Rectal smooth muscle tissue (tissue), 1 donor: Measurements from ENCODE around the gene FAM53B.

ENCODE experiments used
- H3K27ac ChIP-seq: one replicate; pipeline ENCODE4 v1.7.0; 2013; ENCODE audit warnings: low read depth, low read length, inconsistent platforms
- H3K27me3 ChIP-seq: one replicate; pipeline ENCODE4 v1.7.0; 2013; ENCODE audit warnings: low read length; ENCODE audit not compliant: control insufficient read depth, insufficient read depth
- H3K36me3 ChIP-seq: one replicate; pipeline ENCODE4 v1.7.0; 2013; ENCODE audit warnings: low read length; ENCODE audit not compliant: control insufficient read depth, insufficient read depth
- H3K4me1 ChIP-seq: one replicate; pipeline ENCODE4 v1.7.0; 2013; ENCODE audit warnings: low read length; ENCODE audit not compliant: control insufficient read depth, insufficient read depth
- H3K4me3 ChIP-seq: one replicate; pipeline ENCODE4 v1.7.0; 2013; ENCODE audit warnings: low read length
- H3K9ac ChIP-seq: one replicate; pipeline ENCODE4 v1.7.0; 2013; ENCODE audit warnings: low read length

Gene FAM53B

GRCh38 chr10:124693801-124694416 lies 50.3 kb downstream of the FAM53B start:
- no peak overlapping the region for H3K4me3 ChIP-seq
- H3K9ac ChIP-seq: no peak overlapping the region
- H3K27ac ChIP-seq: peak overlapping the region; percentile 38
- no peaks in the 10 kb centered on the region for H3K27me3 ChIP-seq
- H3K36me3 ChIP-seq: peaks cover 12% of the 10 kb centered on the region
- H3K4me1 ChIP-seq: peaks cover 4% of the 10 kb centered on the region

GRCh38 chr10:124693396-124693795 lies 50.8 kb downstream of the FAM53B start:
- Histone ChIP-seq H3K36me3 (peaks cover 12% of the 10 kb centered on the region), H3K27ac (peak overlapping the region; percentile 8), H3K4me1 (peaks cover 4% of the 10 kb centered on the region)

GRCh38 chr10:124692100-124692446 lies 52.1 kb downstream of the FAM53B start:
- Histone ChIP-seq H3K4me3 (no peak overlapping the region), H3K27ac (no peak overlapping the region), H3K36me3 (peaks cover 12% of the 10 kb centered on the region), H3K9ac (no peak overlapping the region), H3K4me1 (peaks cover 4% of the 10 kb centered on the region), H3K27me3 (no peaks in the 10 kb centered on the region)

More at GRCh38 chr10:124693396-124693795, 50.8 kb downstream of the FAM53B start:
- Histone ChIP-seq H3K27me3 (no peaks in the 10 kb centered on the region), H3K9ac (no peak overlapping the region), H3K4me3 (no peak overlapping the region)

GRCh38 chr10:124691421-124692099 lies 52.6 kb downstream of the FAM53B start:
- no peak overlapping the region for H3K4me3 ChIP-seq
- H3K36me3 ChIP-seq: peaks cover 12% of the 10 kb centered on the region
- peaks cover 4% of the 10 kb centered on the region for H3K4me1 ChIP-seq
- no peaks in the 10 kb centered on the region for H3K27me3 ChIP-seq
- H3K9ac ChIP-seq: no peak overlapping the region
- no peak overlapping the region for H3K27ac ChIP-seq

GRCh38 chr10:124691002-124691401 lies 53.2 kb downstream of the FAM53B start:
- H3K36me3 ChIP-seq: peaks cover 12% of the 10 kb centered on the region
- no peak overlapping the region for H3K27ac ChIP-seq
- H3K4me1 ChIP-seq: peaks cover 4% of the 10 kb centered on the region
- H3K9ac ChIP-seq: no peak overlapping the region
- H3K27me3 ChIP-seq: no peaks in the 10 kb centered on the region
- H3K4me3 ChIP-seq: no peak overlapping the region

GRCh38 chr10:124689911-124690498 lies 54.2 kb downstream of the FAM53B start:
- no peaks in the 10 kb centered on the region for H3K27me3 ChIP-seq
- peaks cover 8% of the 10 kb centered on the region for H3K4me1 ChIP-seq
- no peak overlapping the region for H3K27ac ChIP-seq
- no peak overlapping the region for H3K9ac ChIP-seq
- H3K36me3 ChIP-seq: peaks cover 12% of the 10 kb centered on the region
- no peak overlapping the region for H3K4me3 ChIP-seq

GRCh38 chr10:124688889-124689670 lies 55.1 kb downstream of the FAM53B start:
- no peaks in the 10 kb centered on the region for H3K27me3 ChIP-seq
- no peak overlapping the region for H3K9ac ChIP-seq
- H3K4me3 ChIP-seq: no peak overlapping the region
- H3K27ac ChIP-seq: no peak overlapping the region
- H3K4me1 ChIP-seq: peaks cover 4% of the 10 kb centered on the region
- peaks cover 12% of the 10 kb centered on the region for H3K36me3 ChIP-seq

GRCh38 chr10:124688386-124688785 lies 55.8 kb downstream of the FAM53B start:
- H3K4me1 ChIP-seq: peaks cover 4% of the 10 kb centered on the region
- no peak overlapping the region for H3K9ac ChIP-seq
- peaks cover 12% of the 10 kb centered on the region for H3K36me3 ChIP-seq
- H3K27me3 ChIP-seq: no peaks in the 10 kb centered on the region
- H3K27ac ChIP-seq: no peak overlapping the region
- no peak overlapping the region for H3K4me3 ChIP-seq

GRCh38 chr10:124686707-124687376 lies 57.3 kb downstream of the FAM53B start:
- Histone ChIP-seq H3K27me3 (no peaks in the 10 kb centered on the region), H3K4me1 (peaks cover 4% of the 10 kb centered on the region), H3K4me3 (no peak overlapping the region), H3K36me3 (peaks cover 12% of the 10 kb centered on the region), H3K9ac (no peak overlapping the region), H3K27ac (peak overlapping the region; percentile 1)

GRCh38 chr10:124685261-124685660 lies 58.9 kb downstream of the FAM53B start:
- peaks cover 4% of the 10 kb centered on the region for H3K4me1 ChIP-seq
- no peak overlapping the region for H3K27ac ChIP-seq

GRCh38 chr10:124683814-124684213 lies 60.4 kb downstream of the FAM53B start:
- Histone ChIP-seq H3K4me3 (no peak overlapping the region), H3K9ac (no peak overlapping the region), H3K4me1 (peaks cover 4% of the 10 kb centered on the region), H3K27me3 (no peaks in the 10 kb centered on the region), H3K27ac (no peak overlapping the region), H3K36me3 (peaks cover 6% of the 10 kb centered on the region)

More at GRCh38 chr10:124685261-124685660, 58.9 kb downstream of the FAM53B start:
- H3K9ac ChIP-seq: no peak overlapping the region
- H3K4me3 ChIP-seq: no peak overlapping the region
- H3K27me3 ChIP-seq: no peaks in the 10 kb centered on the region
- H3K36me3 ChIP-seq: peaks cover 16% of the 10 kb centered on the region
